Measurements from ENCODE around the gene DPPA5. TPM values are rescaled to one million over a fixed set of nuclear protein-coding genes. Genes with fewer than 3 reads are reported as not detected.
"Not testable (repeated sequence)": the region's sequence is repeated elsewhere in the genome, so short reads cannot be mapped to it uniquely, and the experiment has no call there.

The DPPA5 gene
- total and polyA plus RNA-seq, 2 of the 13 experiments (the other 11 are each of a cell fraction or from before 2014, with no cell fraction given): not detected

- TF ChIP-seq ZBTB26 (CRISPR knock-in tag; IDR thresholded peaks at IDR 0.05; ENCODE audit: borderline replicate concordance): no peak
- no peak for TF ChIP-seq PREB (CRISPR knock-in tag; IDR thresholded peaks at IDR 0.05)
- no peak for TF ChIP-seq ZMYM4 (CRISPR knock-in tag; IDR thresholded peaks at IDR 0.05)
- no peak for TF ChIP-seq NR3C1 (CRISPR knock-in tag; IDR thresholded peaks at IDR 0.05)
- no peak for TF ChIP-seq GATAD1 (CRISPR knock-in tag; IDR thresholded peaks at IDR 0.05)
- no peak for TF ChIP-seq ZBTB8A (CRISPR knock-in tag; IDR thresholded peaks at IDR 0.05; ENCODE audit: borderline replicate concordance, low read depth)
These were observed 39.2 kb downstream of the DPPA5 start (continued) for GRCh38 chr6:73314577-73315492.

- H3K9me3 ChIP-seq (ENCODE audit: low read length); in situ Hi-C loops (cut with HindIII; ENCODE audit: extremely low pct_ligation_motif_present, low pct_unique_long_range_greater_than_20kb); H3K79me2 ChIP-seq (ENCODE audit: insufficient read depth, low read length); ATAC-seq; H4K20me1 ChIP-seq (ENCODE audit: insufficient read depth, low read length); DNase-seq (ENCODE audit: low spot score); CTCF ChIA-PET (ENCODE audit: low intra/inter-chr PET ratio, low total read pairs); H3K4me1 ChIP-seq (ENCODE audit: insufficient read depth, low read length); FAIRE-seq; H3K9ac ChIP-seq (ENCODE audit: insufficient read depth, low read depth, low read length); intact Hi-C loops (cut with micrococcal nuclease; ENCODE audit: unreplicated experiment); H2AFZ ChIP-seq (ENCODE audit: low read length); H3K27ac ChIP-seq (ENCODE audit: extremely low read length, insufficient read depth, low read length); POLR2A ChIA-PET; H3K4me2 ChIP-seq (ENCODE audit: low read depth, low read length); BruUV-seq (replicated peaks); H3K36me3 ChIP-seq (replicated peaks in 1 of 2; ENCODE audit: control insufficient read depth in 1 of 2, insufficient read depth in 2 of 2, low read length in 2 of 2); H3K4me3 ChIP-seq (replicated peaks in 1 of 3; ENCODE audit: insufficient read depth in 1 of 3, low read depth in 2 of 3, low read length in 3 of 3): not testable (repeated sequence)
- peaks cover 0 to 13% of the 10 kb centered on the region in 2 experiments; a peak in 3 of 5 replicates for H3K27me3 ChIP-seq (ENCODE audit: control insufficient read depth in 1 of 2, insufficient read depth in 2 of 2, low read length in 2 of 2)
- 25% methylated on average over 4 of the region's 4 CpGs for WGBS (ENCODE audit: low lambda C conversion rate)
These were observed 43.6 kb downstream of the DPPA5 start for GRCh38 chr6:73310503-73310845.

All from HepG2 (cell line).